ENCODE data around the gene FOLR3. TPM values are rescaled to one million over a fixed set of nuclear protein-coding genes. Genes with fewer than 3 reads are reported as not detected.

Gene FOLR3
- total and polyA plus RNA-seq, 9 of the 15 experiments (the other 6 are each of a cell fraction or from before 2014, with no cell fraction given): not detected

DNA sequence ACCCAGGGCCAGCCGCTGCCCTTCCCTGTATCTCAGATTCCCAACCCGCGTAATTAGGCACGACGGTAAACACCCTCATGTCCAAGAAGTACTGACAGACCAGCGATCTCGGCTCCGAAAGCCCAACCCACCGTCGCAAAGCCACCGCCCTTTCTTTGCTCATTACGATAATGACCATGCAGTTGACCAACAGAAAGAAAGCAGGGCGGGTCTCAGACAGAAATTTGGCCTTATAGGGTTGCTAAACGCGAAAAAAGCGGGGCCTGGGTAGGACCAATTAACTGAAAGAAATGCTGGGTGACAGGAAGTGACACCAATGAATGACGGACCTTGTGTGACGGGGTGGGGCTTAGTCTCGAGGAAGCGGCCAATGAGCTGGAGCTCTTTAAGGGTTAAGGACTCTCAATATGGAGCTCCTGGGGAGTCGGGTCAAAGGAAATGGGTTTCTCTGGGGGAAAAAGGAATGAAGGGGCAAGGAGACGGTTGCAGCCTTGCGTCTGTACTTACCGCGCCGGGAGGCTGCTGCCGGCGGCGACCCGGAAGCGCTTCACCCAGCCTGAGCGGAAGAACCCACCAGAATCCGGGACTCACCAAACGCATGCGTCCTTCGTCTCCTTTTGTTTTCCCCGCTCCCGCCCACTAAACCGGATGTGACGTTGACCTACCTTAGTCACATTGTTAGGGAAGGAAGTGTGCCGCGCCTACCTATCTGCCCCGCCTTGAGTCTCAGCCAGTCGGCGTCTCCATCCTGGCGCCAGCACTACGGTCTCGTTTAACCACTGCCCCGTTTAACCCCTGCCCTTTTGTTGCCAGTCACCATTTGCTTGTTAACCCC is 23.2 kb upstream of the FOLR3 start, which contains the start of gene ANAPC15 (continued):
- TF ChIP-seq, protein P1, sequence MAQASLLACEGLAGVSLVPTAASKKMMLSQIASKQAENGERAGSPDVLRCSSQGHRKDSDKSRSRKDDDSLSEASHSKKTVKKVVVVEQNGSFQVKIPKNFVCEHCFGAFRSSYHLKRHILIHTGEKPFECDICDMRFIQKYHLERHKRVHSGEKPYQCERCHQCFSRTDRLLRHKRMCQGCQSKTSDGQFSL (CRISPR knock-in tag; IDR thresholded peaks at IDR 0.05): no peak
- TF ChIP-seq, protein P1 (tag; IDR thresholded peaks at IDR 0.05): no peak
- TF ChIP-seq PHF20 (IDR thresholded peaks at IDR 0.05; ENCODE audit: partially characterized antibody): peak; percentile 69

GRCh38 chr11:72112978-72113808 is 22.3 kb upstream of the FOLR3 start:
- H3K4me1 ChIP-seq (replicated peaks in 1 of 2; ENCODE audit: control insufficient read depth in 2 of 2, insufficient read depth in 2 of 2, low read length in 2 of 2): peaks cover 9 to 33% of the 10 kb centered on the region in 2 experiments
- BruUV-seq (replicated peaks): TSS peak; percentile 95
- H3K4me2 ChIP-seq (ENCODE audit: insufficient read depth, low read length): peak overlapping the region; percentile 96
- DNase-seq (ENCODE audit: extremely low read depth in 1 of 4, low spot score in 3 of 4) (no peak), FAIRE-seq (peak; percentile 49), ATAC-seq (peak; percentile 1; the same call in 1 of the 3 replicates)
- ChIA-PET POLR2A (interaction anchor here (0.5 to 2.5 kb wide), 12 partner anchors 9 to 184 kb away, joined by 3 to 14 read pairs (median 4); partner anchors contain the start of genes RNF121 and XNDC1N), CTCF (ENCODE audit: low intra/inter-chr PET ratio) (no interaction called here)
- H3K4me3 ChIP-seq: peak overlapping the region; percentile 53
- peak overlapping the region; percentile 97 for H3K27ac ChIP-seq (ENCODE audit: extremely low read depth, low read depth, low read length)
- intact Hi-C loops (cut with micrococcal nuclease): loop anchor here (1.0 kb wide), 1 partner anchor 33 kb away; the partner anchor contains the start of genes LRRC51 and NUMA1
- H4K20me1 ChIP-seq (replicated peaks; ENCODE audit: control insufficient read depth, insufficient read depth, low read length): no peaks in the 10 kb centered on the region
- peak overlapping the region; percentile 85 for H2AFZ ChIP-seq (ENCODE audit: low read depth, low read length)
- H3K9me3 ChIP-seq (replicated peaks; ENCODE audit: control insufficient read depth, insufficient read depth, low read depth, low read length): no peaks in the 10 kb centered on the region
- no peaks in the 10 kb centered on the region for H3K27me3 ChIP-seq (ENCODE audit: control insufficient read depth in 2 of 2, insufficient read depth in 2 of 2, low read length in 2 of 2)
- H3K9ac ChIP-seq (ENCODE audit: insufficient read depth in 1 of 2, low read depth in 2 of 2, low read length in 2 of 2): peak overlapping the region; percentile 93 to 95
- peaks cover 17% of the 10 kb centered on the region; the same call in 2 of the 3 replicates for H3K36me3 ChIP-seq (ENCODE audit: control insufficient read depth, insufficient read depth, low read length)
- 47% methylated on average over 9 of the region's 9 CpGs for WGBS (ENCODE audit: insufficient coverage, low coverage, missing lambda C conversion rate)
- in situ Hi-C loops (cut with MboI): no loop called here
- H3K79me2 ChIP-seq (ENCODE audit: control insufficient read depth, insufficient read depth, low read length): peaks cover 3% of the 10 kb centered on the region; the same call in 1 of the 3 replicates
- no peaks in the 10 kb centered on the region for H3K9me1 ChIP-seq (ENCODE audit: control insufficient read depth, insufficient read depth, low read length)
- TF ChIP-seq SIN3A (IDR thresholded peaks at IDR 0.05; ENCODE audit: borderline replicate concordance in 2 of 2, control insufficient read depth in 1 of 2, low read depth in 2 of 2, low read length in 2 of 2) (no peak), ZFX (CRISPR knock-in tag; IDR thresholded peaks at IDR 0.05) (peak; percentile 85), ATF6 (CRISPR knock-in tag; IDR thresholded peaks at IDR 0.05) (0 out of 2 replicates have a peak, but pooled peaks have one; percentile 20), LEF1 (IDR thresholded peaks at IDR 0.05) (0 out of 2 replicates have a peak, but pooled peaks have one; percentile 15), CSDE1 (IDR thresholded peaks at IDR 0.05) (0 out of 4 replicates have a peak, but pooled peaks of 1 of the 2 experiments have one; percentile 30), ZNF197 (CRISPR knock-in tag; IDR thresholded peaks at IDR 0.05; ENCODE audit: low read depth) (0 out of 2 replicates have a peak, but pooled peaks have one; percentile 31), TCFL5 (CRISPR knock-in tag; conservative IDR thresholded peaks at IDR 0.05) (no peak), FIP1L1 (IDR thresholded peaks at IDR 0.05; ENCODE audit: low read depth, low read length, poor library complexity, severe bottlenecking) (no peak), ZNF444 (CRISPR knock-in tag; IDR thresholded peaks at IDR 0.05) (no peak), HNRNPH1 (optimal IDR thresholded peaks at IDR 0.05; ENCODE audit: low read depth, low read length) (no peak)
